ELF-1 (cell line): ENCODE results near the gene TMEM253.
A peak's percentile ranks its signal among the peaks of the same experiment; 100 is the strongest.

Experiments used
- DNase-seq: peaks from one replicate; pipeline ENCODE4 v3.0.0-alpha.2; 2016; ENCODE audit warnings: low read depth, low spot score

The TMEM253 gene

GRCh38 chr14:21070610-21071224 lies 30.1 kb upstream of the TMEM253 start:
- DNase-seq = peak; percentile 71

GRCh38 chr14:21071225-21072030 lies 29.4 kb upstream of the TMEM253 start:
- peak; percentile 81 for DNase-seq

- DNase-seq = peak; percentile 29
Observed at GRCh38 chr14:21072031-21072473, 28.8 kb upstream of the TMEM253 start.

- DNase-seq = no peak
Observed at GRCh38 chr14:21072781-21073339, 28.0 kb upstream of the TMEM253 start.

GRCh38 chr14:21073921-21074320 lies 26.9 kb upstream of the TMEM253 start:
- DNase-seq = no peak

- no peak for DNase-seq
Observed at GRCh38 chr14:21074398-21075272, 26.2 kb upstream of the TMEM253 start.

- DNase-seq = no peak
Observed at GRCh38 chr14:21075719-21076437, 25.0 kb upstream of the TMEM253 start.

GRCh38 chr14:21077672-21078071 lies 23.2 kb upstream of the TMEM253 start:
- no peak for DNase-seq

- DNase-seq = no peak
Observed at GRCh38 chr14:21078287-21078686, 22.6 kb upstream of the TMEM253 start.

GRCh38 chr14:21078726-21079125 lies 22.1 kb upstream of the TMEM253 start:
- DNase-seq = no peak

GRCh38 chr14:21081521-21082142 lies 19.2 kb upstream of the TMEM253 start:
- no peak for DNase-seq

- DNase-seq = no peak
Observed at GRCh38 chr14:21083565-21084325, 17.1 kb upstream of the TMEM253 start.

GRCh38 chr14:21084396-21084795 lies 16.5 kb upstream of the TMEM253 start:
- DNase-seq = no peak

- no peak for DNase-seq
Observed at GRCh38 chr14:21084998-21085853, 15.6 kb upstream of the TMEM253 start.

GRCh38 chr14:21086908-21087293 lies 14.0 kb upstream of the TMEM253 start:
- DNase-seq = no peak

- DNase-seq = peak; percentile 61
Observed at GRCh38 chr14:21087294-21088091, 13.4 kb upstream of the TMEM253 start.

GRCh38 chr14:21088687-21089086 lies 12.2 kb upstream of the TMEM253 start:
- DNase-seq = no peak

GRCh38 chr14:21089271-21089670 lies 11.6 kb upstream of the TMEM253 start:
- DNase-seq = no peak
